HG02798 (cell line): ENCODE data around the gene FANCG.
A peak's percentile ranks its signal among the peaks of the same experiment; 100 is the strongest.

Source experiments
- ATAC-seq: cut with Tn5 transposase; IDR thresholded peaks from one replicate; pipeline ENCODE4 v1.9.1; 2021; ENCODE audit warnings: mild to moderate bottlenecking; ENCODE audit not compliant: unreplicated experiment, poor library complexity

The FANCG gene

DNA sequence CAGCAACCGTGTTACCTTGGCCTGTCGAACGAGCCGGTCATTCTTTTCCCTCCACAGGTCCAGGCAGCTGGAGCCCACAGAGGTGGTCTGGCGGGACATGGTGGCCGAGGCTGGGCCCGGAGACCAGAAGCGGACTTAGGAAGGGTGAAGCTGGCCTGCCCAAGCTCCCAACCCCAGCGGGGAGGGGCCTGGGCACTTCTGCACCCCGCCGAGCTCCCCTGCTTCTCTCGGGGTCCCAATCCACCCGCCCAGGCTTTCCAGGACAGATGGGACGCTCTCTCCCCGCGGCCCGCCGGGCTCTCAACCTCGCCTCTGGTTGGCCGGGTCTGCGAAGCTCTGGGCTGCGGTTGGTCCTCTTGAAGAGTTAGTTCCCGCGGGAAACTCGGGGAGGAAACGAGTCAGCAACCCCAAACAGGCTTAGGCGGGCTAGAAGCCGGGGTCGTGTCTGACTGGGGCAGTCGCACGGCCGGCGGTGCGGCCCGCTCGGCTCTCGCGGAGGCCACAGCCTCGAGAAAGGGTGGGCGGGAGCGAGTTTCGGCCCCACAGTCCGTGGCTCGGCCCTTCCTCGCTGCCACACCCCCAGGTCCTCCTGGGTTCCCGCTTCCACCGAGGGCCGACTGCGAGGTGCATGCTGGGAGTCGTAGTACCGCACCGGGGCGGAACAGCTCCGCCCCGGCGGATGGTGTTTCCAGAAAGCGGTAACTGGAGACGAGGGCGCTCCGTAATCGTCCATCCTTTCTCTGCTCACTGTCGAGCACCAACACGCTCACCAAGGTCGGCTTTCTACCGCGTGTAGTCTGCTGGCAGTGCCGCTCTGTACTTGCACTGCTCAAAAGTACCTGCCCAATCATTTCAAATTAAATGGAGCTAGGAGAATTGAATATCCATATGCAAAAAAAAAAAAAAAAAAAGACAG lies at the start of gene FANCG:
Gene FANCG, minus strand, starts transcription at position 517 of the 916 bp plus-strand sequence. Its CDS starts 418 bp downstream, at position 99.
- peak; percentile 94 for ATAC-seq

DNA sequence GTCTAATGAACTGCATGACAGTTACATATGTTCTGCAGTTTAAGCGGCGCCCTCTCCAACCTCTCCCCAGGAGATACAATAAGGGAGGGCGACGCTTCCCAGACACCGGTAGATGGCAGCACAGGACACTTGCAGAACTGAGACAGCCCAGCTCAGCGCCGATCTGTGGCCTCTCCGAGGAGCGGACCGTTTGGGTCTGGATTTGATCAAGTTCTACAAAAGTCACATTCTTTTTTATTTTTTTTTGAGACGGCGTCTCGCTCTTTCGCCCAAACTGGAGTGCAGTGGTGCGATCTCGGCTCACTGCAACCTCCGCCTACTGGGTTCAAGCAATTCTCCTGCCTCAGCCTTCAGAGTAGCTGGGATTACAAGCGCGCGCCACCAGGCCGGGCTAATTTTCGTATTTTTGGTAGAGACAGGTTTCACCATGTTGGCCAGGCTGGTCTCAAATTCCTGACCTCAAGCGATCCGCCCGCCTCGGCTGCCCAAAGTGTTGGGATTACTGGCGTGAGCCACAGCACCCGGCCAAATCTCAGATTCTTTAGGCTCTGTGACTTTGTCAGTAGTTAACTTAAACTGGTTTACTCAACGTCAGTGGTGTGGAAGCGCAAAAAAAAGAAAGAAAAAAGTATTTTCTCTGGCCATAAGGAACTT lies 37.3 kb upstream of the FANCG start:
- peak; percentile 48 for ATAC-seq

DNA sequence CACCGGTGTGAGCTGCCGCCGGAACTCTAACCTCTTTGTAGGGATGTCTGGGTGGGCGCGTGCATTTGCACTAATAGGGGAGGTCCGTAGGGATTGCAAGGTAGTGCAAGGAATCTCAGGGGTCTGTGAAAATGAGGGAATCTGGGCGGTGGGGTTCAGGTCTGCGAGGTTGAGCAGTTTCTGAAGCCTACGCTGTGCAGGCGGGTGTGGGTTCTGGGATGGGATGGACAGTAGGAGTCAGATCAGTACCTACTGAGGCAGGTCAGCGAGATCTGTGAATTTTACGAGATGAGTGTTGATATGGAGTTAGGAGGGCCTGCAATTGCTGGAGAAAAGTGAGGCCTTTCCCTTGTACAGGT lies 36.8 kb upstream of the FANCG start:
- peak; percentile 1 for ATAC-seq

DNA sequence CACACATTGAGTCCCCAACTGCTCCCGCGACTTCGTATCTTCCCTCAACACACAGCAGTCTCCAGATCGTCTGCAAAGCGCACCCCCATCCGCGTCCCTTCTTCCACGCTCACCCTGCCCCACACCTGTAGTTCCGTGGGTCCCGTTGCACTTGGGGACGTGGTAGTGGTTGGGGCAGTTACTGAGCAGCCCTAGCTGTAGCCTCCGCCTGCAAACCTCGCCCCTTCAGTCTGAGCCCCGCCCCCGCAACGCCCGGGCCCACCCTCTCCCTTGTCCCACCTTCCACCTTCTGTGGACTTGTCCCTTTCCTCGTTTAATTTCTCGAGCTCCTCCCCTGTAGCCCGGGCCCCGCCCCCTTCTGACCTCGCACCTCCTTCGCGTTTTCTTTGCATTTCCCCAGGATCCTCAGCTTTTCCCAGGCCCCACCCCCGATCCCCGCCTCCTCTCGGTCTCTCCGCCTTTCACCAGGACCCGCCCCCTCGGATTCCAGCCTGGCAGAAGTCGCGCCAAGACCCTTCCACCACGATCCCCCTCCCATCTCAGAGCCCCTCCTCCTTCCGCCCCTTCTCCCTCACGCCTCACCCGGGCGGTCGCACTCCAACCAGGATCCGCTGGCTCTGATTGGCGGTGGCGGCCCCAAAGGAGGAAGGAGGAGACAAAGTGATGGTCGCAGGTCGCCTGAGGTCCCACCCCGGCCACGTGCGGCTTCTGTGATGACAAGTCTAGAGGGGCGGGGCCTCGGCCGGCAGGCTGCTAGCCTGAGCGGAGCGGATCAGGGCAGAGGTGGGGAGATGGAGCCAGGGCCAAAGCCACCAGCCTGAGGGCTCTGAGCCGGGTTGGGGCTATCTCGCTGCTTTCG lies 36.2 kb upstream of the FANCG start, which contains the start of gene ATOSB:
Gene ATOSB, minus strand, starts transcription at position 183 of the 859 bp plus-strand sequence. CDS start 7,588 bp downstream, outside the sequence.
- ATAC-seq, result peak; percentile 71

DNA sequence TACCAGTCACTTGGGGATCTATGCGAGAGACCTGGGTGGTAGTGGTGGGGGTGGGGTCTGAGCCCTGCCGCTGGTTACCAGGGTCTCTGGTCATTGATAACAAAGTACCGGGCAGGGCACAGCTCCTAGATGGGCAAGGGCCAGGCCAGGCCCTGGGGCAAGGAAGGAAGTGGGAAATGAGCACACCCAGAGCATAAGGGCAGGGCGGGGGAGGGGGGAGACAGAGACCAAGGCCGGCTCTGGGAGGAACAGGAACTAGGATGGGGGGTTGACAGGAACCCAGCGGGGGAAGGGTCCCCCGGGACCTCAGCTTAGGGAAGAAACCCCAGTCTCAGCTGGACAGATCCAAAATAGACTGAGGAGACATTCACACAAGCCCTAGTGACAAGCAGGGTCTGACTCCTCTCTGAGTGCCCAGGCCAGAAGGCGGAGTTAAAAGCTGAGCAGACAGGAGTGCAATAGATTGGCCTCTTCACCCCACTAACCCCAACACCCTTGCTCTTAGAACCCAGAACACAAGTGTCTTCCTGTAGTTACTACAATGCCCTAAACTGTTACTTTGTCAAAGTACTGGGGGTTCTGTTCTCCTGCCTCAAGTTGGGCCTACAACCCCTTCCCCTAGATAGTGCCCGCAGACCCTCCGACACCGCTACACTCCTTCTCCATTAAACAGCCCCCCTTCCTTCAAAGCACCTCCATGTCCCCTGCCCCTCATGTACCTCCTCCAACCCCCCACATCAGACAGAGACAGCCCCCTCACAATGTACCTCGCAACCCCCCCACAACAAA lies 35.3 kb upstream of the FANCG start:
- ATAC-seq, result no peak

DNA sequence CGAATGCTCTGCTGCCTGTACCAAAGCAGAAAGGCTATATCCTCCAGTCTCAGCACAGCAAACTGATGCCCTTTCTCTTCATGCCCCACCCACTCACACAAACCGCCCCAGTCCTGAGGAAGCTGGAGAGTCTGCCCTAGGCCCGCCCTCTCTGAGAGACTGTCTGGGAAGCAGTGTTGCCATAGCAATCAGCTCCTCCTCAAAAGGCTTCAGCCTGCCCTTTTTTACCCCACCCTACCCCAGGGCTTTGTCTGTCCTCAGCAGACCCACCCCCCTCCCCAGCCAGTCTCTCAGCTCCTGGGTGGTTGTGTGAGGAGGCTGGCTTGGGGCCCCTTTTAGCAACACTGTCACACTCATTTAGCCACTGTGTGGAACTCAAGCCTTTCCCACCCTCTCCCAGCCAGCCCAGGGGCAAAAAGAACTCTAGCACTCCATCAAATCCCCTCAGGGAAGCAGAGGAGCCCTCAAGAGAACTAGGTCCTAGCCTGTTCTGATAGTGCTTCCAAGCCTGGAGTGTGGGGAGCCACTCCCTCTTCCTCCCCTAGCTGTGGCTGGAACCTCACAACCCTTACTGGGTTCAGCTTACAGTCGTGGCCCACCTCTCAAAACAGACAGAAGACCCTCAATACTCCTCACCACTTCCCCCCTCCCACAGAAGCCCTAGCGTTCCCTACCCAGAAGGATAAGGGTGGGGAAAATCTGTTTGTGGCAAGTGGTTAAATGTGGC lies 34.5 kb upstream of the FANCG start:
- ATAC-seq, result no peak

DNA sequence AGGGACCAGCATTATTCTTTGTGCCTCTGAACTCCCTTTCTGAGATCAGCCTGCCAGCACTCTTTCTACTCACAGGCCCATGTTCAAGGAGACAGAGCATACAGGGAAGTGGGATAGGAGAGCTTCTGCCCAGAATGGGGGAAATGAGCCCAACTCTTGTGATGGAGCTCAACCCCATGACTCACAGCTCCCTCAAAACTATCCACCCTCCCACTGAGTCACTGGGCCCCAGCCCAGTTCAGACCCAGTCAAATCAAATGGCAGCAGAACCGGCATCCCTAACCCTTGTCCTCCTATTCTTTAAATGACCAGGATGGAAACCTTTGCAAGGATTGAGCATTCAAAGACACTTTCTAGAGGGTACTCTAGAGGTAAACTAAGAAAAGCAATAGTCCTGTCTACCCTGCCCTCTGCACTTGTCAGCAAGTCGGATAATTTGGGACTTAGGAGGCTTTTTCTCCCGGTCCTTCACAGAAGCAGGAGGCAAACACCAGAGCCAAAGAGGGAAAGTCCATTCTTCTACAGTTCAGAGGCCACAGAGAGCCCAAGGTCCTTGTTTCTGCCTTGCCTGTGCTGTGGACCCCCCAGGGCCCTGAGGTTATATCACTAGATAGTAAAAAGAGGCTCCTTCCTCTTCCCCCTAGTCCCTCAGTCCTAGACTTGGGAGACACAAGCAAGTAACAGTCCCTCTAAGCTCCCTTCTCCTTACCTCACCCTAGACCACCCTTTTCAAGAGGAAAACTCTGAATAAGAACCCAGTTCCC lies 32.7 kb upstream of the FANCG start:
- no peak for ATAC-seq

DNA sequence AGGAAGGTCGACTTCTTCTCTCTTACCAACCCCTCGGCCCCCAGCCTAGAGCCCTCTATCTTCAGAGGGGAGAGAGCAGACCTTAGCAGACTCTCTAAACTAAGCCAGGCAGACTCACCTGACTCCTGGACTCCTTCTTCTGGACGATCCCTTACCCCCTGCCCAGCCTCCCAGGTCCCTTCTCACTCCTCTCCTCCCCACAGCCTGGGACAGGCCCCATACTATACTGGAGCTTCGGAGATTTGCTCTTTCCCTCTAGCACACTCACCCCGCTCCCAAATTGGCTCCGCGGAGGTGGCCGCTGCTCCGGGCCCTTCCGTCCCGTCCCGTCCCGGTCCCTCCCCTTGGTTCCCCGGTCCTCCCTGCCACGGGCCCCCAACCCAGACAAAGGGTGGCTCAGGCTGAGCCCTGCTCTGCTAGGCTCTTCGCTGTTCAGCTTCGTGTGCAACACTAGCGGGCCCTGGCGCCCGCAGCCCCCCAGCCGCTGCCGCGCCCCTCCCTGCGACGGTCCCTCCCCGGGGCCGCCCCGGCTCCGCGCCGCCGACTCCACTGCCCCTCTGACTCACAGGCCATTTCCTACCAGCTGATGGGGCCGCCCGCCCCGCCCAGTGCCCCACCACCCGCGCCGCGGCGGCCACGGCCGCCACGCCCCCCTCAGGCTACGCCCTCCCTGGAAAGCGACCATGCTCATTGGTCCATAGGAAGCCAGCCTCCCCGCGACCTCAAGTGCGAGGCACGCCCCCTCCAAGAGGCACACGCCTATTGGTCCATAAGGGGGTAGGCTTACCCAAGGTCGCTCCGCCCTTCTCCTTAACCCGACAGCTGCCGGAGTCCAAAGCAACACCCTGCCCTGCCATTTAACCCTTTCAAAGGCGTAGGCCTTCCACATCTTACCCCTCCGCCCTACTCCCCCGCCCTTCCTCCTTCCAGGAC lies 31.5 kb upstream of the FANCG start:
- peak; percentile 82 for ATAC-seq

DNA sequence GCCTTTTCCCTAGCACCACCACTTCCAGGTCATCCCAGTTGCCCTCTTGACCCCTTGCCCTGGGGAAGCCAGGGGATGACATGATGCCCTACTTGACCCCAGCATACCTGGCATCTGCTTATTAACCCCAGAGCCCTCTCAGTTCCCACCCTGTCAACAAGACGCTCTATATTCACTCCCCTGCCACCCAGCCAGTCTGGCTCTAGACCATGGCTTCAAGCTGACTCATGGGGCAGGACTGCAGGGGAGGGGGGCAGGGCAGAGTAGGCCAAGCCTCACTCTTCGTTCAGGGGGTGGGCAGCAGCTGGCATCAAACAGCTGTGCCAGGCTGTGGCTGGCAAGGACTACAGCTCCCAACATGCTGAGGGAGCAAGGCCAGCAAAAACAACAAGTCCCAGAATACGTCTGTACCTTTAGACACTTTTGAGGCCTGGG lies 30.6 kb upstream of the FANCG start:
- ATAC-seq, result no peak

DNA sequence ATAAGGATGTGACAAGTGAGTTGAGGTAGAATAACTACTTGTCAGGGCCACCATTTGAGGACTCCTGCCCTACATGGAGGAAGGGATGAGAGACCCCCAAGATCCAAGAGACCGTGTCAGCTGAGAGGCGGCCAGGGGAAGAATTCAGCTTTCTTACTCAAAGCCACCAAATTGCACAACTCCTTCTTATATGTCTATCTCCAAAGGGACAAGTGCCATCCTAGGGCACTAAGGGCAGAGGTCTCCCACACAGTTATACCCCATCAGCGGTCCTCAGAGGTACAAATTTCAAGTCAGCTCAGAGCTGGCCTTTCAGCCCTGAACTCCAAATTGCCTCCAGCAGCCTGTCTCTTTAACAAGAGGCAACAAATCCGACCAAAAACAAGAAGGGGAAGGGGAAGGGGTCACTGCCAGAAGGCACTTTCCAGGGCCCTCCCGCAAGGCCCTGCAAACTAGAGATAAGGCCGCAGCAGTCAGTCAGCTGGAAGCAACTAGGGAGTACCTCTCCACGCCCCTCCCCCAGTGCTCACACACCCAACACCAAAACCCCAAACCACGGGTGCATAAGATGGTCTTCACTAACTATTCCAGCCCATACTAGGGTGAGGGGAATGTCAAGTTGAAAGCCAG lies 29.3 kb upstream of the FANCG start:
- ATAC-seq, result no peak

DNA sequence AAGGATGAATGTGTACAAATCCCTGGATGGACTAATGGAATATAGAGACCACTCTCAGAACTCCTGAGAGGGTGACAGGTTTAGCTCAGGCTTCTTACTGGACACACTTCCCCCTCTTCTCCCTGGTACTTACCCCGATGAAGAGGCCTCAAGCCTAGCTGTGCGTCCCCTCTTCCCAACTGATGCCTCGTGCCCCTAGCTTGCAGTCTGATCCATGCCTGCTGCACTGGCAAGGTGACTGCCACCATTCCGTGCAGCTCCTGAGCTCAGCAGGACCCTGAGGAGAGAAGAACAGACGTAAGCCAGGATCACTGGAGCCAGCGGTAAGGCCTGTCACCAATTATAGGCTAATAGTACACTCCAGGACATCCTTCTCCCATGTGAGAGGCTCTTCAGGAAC lies 28.7 kb upstream of the FANCG start:
- ATAC-seq, result no peak

DNA sequence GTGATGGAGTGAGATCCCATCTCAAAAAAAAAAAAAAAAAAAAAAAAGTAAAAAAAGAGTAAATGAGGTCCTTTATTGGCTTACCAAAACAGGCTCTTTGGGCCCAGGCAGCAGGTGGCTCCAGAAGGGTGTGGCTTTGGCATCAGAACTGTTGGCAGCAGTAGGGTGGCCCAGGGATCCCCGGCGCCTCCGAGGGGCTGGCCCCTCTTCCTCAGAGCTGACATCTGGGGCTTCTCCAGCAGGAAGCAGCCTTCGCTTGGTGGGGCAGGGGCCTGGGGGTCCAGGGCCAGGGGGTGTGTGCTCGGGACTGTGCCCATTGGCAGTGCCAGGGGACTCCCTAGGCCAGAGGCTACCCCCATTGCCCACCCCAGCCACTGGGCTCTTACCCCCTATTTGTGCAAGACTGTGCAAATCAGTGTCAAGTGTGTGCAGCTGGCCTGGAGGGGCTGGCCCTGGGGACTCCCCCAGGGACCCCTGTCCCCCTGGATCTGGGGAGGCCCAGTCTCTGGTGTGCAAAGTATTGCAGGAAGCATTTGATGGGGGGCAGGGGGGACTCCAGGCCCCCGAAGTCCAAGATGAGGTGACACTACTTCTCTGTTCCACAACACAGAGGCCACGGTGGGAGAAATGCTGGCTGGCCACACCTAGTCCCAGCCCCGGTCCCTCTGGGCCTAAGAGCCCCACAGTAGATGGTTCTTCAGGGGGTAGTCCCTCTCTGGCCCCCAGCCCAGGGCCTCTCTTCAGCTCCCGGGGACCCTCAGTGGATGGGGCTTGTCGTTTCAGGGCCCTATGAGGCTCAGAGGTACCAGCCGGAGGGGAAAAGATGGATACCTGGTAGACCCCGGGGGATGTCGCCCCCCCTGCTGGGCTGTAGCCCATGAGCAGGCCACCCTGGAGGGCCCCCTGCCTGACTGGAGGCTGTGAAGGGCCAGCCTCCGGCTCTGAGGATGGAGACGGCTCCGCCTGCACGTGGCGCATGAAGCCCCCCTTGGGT lies 27.9 kb upstream of the FANCG start:
- ATAC-seq, result no peak

DNA sequence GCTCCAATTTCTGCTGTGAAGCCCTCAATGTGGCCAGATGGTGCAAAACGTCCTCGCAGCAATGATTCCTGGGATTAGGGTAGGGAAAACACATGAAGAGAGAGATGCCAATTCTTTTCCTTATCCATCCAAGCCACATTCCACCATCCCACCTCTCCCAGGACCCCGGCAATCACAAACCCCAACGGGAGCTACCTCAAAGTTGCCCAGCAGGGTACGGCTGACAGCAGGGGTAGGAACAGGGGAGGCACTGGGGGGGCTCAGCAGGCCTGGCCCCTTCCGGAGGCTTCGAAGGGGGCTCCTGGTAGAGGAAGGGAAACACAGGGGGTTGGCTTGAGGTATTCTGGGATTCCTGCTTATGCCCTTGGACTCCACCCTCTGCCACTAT lies 26.6 kb upstream of the FANCG start:
- ATAC-seq, result no peak

DNA sequence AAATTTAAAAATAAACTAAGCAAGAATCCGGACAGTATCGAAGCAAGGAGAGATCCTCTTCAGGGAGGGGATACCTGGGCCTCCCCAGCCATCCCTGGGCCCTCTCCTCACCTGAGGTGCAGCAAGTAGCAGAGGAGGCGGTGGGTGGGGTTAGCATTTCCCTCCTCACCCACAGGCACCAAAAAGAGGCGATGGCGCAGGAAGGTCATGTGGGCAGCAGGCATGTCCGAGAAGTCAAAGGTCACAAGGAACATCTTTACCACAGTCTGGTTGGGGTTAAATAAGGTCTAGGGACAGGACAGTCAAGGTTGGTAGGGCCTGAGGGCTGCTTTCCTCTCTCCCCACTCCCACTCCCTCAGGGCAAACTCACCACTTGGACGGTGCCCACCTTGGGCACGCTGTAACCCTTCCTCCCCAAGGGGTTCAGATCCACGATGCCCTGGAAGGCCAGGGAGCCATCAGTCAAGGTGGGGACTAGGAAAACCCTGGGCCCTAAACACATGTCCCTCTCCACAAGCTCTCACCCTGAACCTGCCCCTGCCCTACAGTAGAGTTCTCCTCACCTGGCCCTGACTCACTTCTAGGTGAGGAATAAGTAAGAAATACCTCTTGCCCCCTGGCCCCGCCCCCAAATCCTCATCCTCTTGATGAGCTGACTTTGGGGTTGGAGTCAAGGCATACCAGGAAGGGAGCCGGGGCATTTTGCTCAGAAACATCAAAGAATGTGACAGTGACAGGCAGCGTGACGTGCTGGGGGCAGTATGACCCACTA lies 26.0 kb upstream of the FANCG start:
- ATAC-seq, result no peak

DNA sequence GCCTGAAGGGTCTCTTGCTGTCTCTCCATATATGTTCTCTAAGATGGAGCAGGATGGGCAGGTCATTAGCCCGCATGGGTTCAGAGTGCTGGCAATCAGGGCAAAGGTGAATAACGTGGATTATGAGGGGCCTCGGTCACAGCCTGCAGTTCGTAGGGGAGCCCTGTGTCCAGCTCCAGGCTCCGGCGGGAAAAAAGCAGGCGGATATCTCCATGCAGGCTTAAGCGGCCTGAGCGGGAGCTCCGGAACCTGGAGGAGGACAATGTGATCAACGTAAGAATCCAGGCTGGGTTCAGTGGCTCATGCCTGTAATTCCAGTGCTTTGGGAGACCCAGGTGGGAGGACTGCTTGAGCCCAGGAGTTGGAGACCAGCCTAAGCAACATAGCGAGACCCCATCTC lies 25.4 kb upstream of the FANCG start:
- no peak for ATAC-seq
